GM19238 (cell line): ENCODE measurements around the gene CBFA2T2.
"Not testable (repeated sequence)": the region's sequence is repeated elsewhere in the genome, so short reads cannot be mapped to it uniquely, and the experiment has no call there.

Experiments used
- DNase-seq: peaks from one replicate; pipeline ENCODE4 v3.0.0; 2011; ENCODE audit warnings: low spot score; ENCODE audit not compliant: insufficient read length

Gene CBFA2T2

DNA sequence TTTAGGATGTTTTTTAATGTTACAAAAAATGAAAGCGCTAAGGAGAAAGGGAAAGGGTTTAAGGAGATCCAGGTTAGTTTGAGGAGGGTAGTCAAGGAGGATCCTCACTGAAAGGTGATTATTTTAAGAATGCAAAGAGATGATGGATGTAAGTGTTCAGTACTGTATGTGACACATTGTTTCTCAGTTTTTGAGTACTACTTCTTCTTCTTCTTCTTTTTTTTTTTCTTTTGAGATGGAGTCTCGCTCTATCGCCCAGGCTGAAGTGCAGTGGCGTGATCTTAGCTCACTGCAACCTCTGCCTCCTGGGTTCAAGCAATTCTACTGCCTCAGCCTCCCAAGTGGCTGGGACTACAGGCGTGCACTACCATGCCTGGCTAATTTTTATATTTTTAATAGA lies 83.4 kb downstream of the CBFA2T2 start:
- not testable (repeated sequence) for DNase-seq

DNA sequence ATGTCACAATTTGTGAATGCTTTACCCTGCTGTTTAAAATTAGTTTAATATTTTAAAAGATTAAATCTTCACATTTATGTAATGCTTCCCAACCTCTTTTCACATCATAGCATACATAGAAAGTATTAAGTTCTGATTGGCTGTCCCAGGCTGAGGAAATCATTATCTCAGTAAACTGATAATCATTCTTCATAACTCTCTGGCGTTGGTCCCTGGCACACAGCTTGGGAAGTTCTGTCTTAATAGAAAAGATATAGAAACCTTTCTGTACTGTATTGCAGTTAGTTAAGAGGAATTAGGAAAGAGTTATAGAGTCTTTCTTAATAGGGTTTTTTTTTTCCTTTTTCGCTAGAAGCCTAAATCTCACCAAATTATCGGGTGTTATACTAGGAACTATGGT lies 85.4 kb downstream of the CBFA2T2 start:
- no peak for DNase-seq

DNA sequence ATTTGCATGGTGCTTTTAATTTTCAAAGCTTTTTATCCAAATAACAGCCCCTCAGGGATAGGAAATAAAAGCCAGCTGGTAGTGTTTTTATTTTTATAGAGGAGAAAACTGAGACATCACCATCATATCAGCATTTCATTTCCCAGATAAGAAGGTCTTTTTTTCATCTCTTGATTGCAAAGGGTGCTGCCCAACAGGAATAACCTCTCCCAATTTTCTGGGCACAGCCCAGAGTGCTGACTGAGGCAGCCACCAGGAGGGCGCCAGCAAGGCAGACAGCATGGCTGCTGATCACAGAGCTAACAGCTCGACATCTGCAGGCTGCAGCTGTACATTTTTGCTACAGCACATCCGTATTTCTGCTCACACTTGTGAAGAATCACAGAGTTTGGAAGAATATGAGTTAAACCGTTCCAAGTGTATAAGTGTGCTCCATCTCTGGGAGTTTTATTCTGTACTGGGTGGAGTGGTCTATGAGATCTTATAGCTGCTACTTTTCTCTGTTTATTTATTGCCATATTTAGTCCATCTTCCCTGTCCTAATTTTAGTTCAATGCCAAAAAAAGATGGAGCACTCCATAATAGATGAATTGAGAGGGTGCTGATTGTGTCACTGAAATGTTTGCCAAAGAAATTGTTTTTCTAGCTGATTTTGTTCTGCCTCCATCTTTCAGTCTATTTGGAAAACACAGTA lies 86.7 kb downstream of the CBFA2T2 start:
- no peak for DNase-seq

- no peak for DNase-seq
These were observed 88.6 kb downstream of the CBFA2T2 start for GRCh38 chr20:33578510-33578909.

GRCh38 chr20:33583143-33583542 lies 93.2 kb downstream of the CBFA2T2 start:
- DNase-seq: no peak

- DNase-seq: no peak
These were observed 95.1 kb downstream of the CBFA2T2 start for GRCh38 chr20:33584976-33585375.

DNA sequence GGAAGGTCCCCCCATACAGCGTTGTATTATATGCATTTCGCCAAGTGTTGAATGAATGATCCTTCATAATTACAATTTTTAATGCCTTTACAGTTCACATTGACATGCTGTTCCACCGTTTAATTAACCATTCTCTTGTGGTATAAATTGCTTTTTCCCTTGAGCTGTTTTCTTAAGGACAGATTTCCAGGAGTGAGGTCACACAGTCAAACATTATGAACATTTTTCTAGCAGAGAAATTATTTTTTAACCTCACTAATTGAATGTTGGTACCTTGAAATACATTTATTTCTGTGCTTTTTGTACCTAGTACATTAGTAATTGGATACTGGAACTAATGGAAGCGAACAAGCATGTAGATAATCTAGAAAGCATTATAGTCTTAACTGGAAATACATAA lies 95.5 kb downstream of the CBFA2T2 start:
- no peak for DNase-seq

- DNase-seq: no peak
These were observed 99.2 kb downstream of the CBFA2T2 start for GRCh38 chr20:33589059-33589458.

DNA sequence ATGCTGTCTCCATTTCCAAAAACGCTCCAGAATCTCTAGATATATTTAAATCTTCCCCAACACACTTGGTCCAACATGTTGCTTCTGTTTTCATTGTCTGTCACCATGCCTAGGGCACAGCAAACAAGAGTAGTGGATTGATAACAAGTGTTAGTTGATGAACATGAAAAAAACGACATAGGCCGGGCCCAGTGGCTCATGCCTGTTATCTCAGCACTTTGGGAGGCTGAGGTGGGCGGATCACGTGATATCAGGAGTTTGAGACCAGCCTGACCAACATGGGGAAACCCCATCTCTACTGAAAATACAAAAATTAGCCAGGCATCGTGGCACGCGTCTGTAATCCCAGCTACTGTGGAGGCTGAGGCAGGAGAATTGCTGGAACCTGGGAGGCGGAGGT lies 102.0 kb downstream of the CBFA2T2 start:
- not testable (repeated sequence) for DNase-seq

- DNase-seq: no peak
These were observed 104.8 kb downstream of the CBFA2T2 start for GRCh38 chr20:33594743-33595142.

GRCh38 chr20:33600414-33600813 lies 110.5 kb downstream of the CBFA2T2 start:
- DNase-seq: no peak

GRCh38 chr20:33600981-33601380 lies 111.1 kb downstream of the CBFA2T2 start:
- no peak for DNase-seq

DNA sequence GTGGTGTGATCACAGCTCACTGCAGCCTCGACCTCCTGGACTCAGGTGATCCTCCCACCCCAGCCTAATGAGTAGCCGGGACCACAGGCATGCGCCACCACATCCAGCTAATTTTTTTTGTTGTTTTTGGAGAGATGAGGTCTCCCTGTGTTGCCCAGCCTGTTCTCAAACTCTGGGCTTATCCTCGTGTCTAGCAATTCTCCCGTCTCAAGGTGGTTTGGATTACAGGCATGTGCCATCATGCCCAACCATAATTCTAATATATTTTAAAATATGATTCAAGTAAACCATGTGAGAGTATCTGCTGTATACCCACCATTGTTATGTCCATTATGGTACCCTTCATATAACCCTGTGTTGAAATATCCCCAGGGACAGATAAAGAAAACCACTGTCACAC lies 112.0 kb downstream of the CBFA2T2 start:
- no peak for DNase-seq

GRCh38 chr20:33602826-33603590 lies 113.1 kb downstream of the CBFA2T2 start:
- no peak for DNase-seq

GRCh38 chr20:33604084-33604990 lies 114.4 kb downstream of the CBFA2T2 start:
- DNase-seq: no peak

GRCh38 chr20:33604991-33605370 lies 115.1 kb downstream of the CBFA2T2 start:
- no peak for DNase-seq

DNA sequence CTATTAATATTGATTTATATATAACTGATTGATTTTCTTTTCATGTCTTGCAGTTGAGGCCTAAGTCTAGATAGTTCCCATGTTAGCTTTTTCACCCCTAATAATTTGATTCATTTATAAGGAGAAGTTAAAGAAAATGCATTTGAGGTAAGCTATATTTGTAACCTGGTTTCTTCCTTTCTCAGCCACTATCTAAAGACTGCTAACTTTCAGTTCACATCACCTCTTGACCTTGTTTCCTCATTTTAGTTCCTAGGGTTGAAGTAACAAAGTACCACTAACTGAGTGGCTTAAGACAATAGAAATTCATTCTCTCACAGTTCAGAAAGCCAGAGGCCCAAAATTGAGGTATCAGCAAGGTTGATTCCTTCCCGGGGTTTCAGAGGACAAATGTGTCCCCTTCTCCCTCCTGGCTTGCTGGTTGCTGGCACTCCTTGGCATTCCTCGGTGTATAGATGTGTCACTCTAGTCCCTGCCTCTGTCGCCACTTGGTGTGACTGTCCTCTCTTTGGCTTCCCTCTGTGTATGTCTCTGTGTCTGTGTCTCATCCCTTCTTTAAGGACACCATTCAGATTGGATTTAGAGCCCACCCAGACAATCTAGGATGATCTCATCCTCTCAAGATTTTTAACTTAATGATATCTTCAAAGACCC lies 116.3 kb downstream of the CBFA2T2 start:
- DNase-seq: peak; percentile 21

GRCh38 chr20:33609504-33609903 lies 119.6 kb downstream of the CBFA2T2 start:
- DNase-seq: no peak

DNA sequence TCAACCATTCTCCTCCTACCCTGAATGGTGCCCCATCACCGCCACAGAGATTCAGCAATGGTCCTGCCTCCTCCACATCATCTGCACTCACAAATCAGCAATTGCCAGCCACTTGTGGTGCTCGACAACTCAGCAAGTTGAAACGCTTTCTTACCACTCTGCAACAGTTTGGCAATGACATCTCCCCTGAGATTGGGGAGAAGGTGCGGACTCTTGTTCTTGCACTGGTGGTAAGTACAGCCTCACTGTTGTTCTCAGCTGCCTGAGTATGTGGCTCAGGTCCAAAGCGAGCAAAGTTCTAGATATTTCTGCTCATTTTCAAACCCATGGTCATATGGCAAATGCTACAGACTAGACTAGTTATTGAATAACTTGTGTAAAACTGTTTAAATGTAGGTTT lies 121.2 kb downstream of the CBFA2T2 start:
- no peak for DNase-seq

- no peak for DNase-seq
These were observed 122.1 kb downstream of the CBFA2T2 start for GRCh38 chr20:33612001-33612400.

DNA sequence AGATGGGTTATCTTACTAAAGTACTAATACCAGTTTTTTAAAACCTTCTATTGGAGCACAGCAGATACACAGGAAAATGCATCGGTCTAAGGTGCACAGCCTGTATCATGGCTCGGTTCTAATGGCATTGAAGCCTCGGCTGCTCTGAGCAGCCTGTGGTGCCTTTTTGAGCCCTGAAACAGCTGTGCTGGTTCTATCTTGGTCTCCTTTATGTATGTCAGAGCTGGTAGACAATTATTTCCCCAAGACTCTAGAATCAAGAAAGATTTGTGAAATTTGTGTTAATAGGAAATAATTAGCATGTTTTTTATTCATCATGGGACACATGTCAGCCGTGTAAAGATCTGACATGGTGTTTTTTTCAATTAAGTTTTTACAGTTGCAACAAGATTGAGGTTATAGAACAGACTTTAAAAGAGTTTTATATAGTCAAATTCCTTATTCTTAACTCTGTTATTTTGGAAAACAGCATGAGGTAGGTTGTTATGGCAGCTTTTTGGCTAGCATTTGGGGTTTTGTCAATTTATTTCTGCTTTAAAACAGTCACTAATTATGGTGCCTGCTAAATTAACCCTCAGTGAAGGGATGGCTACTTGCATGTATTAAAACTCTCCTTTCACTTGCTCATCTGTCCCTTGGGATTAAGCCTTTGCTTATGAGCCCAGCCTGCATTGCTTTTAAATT lies 132.0 kb downstream of the CBFA2T2 start:
- no peak for DNase-seq
